K562 (cell line): ENCODE data around the gene SYNE1. TPM values are rescaled to one million over a fixed set of nuclear protein-coding genes. Genes with fewer than 3 reads are reported as not detected.

Source experiments
- ATAC-seq: fragments of 200-7000 bp; cut with Tn5 transposase; 3 replicates; pipeline ENCODE4 v1.9.1; 2020; ENCODE audit warnings: moderate library complexity
- BruUV-seq: library from RNA; stranded (reverse); fragments of 400-500 nt; replicated peaks from 2 replicates; lab custom pipeline; 2021; lab: Mats Ljungman, UMichigan
- CTCF ChIA-PET: fragments of 300-600 bp; formaldehyde crosslinking; extraction: SDS; loops from one replicate; lab custom pipeline; 2021; ENCODE audit warnings: low intra/inter-chr PET ratio; lab: Yijun Ruan, JAX
- POLR2A ChIA-PET: fragments of 300-600, 350-650 bp; sonication (Branson Sonifier 250); formaldehyde crosslinking; extraction: SDS; loops from one replicate; lab custom pipeline; 2021; ENCODE audit warnings: antibody characterized with exemption, inconsistent platforms; lab: Yijun Ruan, JAX
- DNase-seq, 4 experiments: peaks; one replicate each; pipeline versions ENCODE4 v3.0.0 to v3.0.0-alpha.2; 2011 to 2018; ENCODE audit warnings: low spot score in 3 of 4, mixed read lengths in 3 of 4; ENCODE audit errors: extremely low read depth in 1 of 4
- FAIRE-seq: peaks from 2 replicates; lab custom pipeline; 2011; peaks lifted over from hg19 to GRCh38; lab: Jason Lieb, UNC
- H2AFZ ChIP-seq: 2 replicates; pipeline ENCODE4 v1.6.0; 2011; ENCODE audit warnings: low read depth, low read length, control low read depth, inconsistent platforms
- H3K27ac ChIP-seq: fragments of 200-600 bp; 3 replicates; pipeline ENCODE4 v1.8.0; 2011; ENCODE audit warnings: low read depth, mild to moderate bottlenecking, control low read depth, inconsistent platforms, low read length, moderate library complexity, mixed read lengths; ENCODE audit errors: extremely low read depth
- H3K27me3 ChIP-seq, 2 experiments: fragments of 300-600 bp in 1 of 2; 2 replicates in 1 of 2; 3 replicates in 1 of 2; pipeline versions ENCODE4 v1.6.0 to v1.8.0; 2011; ENCODE audit warnings: inconsistent platforms in 2 of 2, low read length in 2 of 2, mild to moderate bottlenecking in 1 of 2, mixed read lengths in 1 of 2, moderate library complexity in 1 of 2; ENCODE audit not compliant: control insufficient read depth in 2 of 2, insufficient read depth in 2 of 2
- H3K36me3 ChIP-seq: fragments of 300-600 bp; 3 replicates; pipeline ENCODE4 v1.8.0; 2011; ENCODE audit warnings: mild to moderate bottlenecking, low read length, inconsistent platforms; ENCODE audit not compliant: control insufficient read depth, insufficient read depth
- H3K4me1 ChIP-seq, 2 experiments: fragments of 200-600 bp in 1 of 2; replicated peaks in 1 of 2; 2 replicates in 1 of 2; 3 replicates in 1 of 2; pipeline versions ENCODE4 v1.5.1 to v1.8.0; 2011; ENCODE audit warnings: inconsistent platforms in 2 of 2, low read length in 2 of 2, mild to moderate bottlenecking in 1 of 2, mixed read lengths in 1 of 2, moderate library complexity in 1 of 2; ENCODE audit not compliant: control insufficient read depth in 2 of 2, insufficient read depth in 2 of 2
- H3K4me2 ChIP-seq: 2 replicates; pipeline ENCODE4 v1.6.1; 2011; ENCODE audit warnings: low read length, control low read depth, inconsistent platforms, mixed read lengths; ENCODE audit not compliant: insufficient read depth
- H3K4me3 ChIP-seq: fragments of 200-600 bp; sonication (generic), shearing (Covaris generic); 2 replicates; pipeline ENCODE4 v1.5.1; 2016; ENCODE audit warnings: control low read depth, inconsistent platforms
- H3K79me2 ChIP-seq: fragments of 200-600 bp; 3 replicates; pipeline ENCODE4 v1.8.0; 2011; ENCODE audit warnings: low read length, inconsistent platforms; ENCODE audit not compliant: control insufficient read depth, insufficient read depth
- H3K9ac ChIP-seq, 2 experiments: 2 replicates each; pipeline versions ENCODE4 v1.6.0 to v1.6.1; 2011; ENCODE audit warnings: low read depth in 2 of 2, low read length in 2 of 2, control low read depth in 1 of 2, inconsistent platforms in 1 of 2, mild to moderate bottlenecking in 1 of 2, mixed read lengths in 1 of 2; ENCODE audit not compliant: insufficient read depth in 1 of 2
- H3K9me1 ChIP-seq: one replicate; pipeline ENCODE4 v1.6.0; 2011; ENCODE audit warnings: inconsistent platforms, mild to moderate bottlenecking, low read length, moderate library complexity; ENCODE audit not compliant: control insufficient read depth, insufficient read depth
- H3K9me3 ChIP-seq: replicated peaks from 2 replicates; pipeline ENCODE4 v1.5.1; 2011; ENCODE audit warnings: low read depth, low read length, inconsistent platforms; ENCODE audit not compliant: control insufficient read depth, insufficient read depth
- H4K20me1 ChIP-seq: replicated peaks from 2 replicates; pipeline ENCODE4 v1.6.1; 2011; ENCODE audit warnings: low read length, inconsistent platforms, mixed read lengths; ENCODE audit not compliant: control insufficient read depth, insufficient read depth
- BCOR ChIP-seq: fragments of 450-650 bp; IDR thresholded peaks from 2 replicates; pipeline ENCODE4 v1.6.1; 2016
- EZH2 ChIP-seq: IDR thresholded peaks from 2 replicates; pipeline ENCODE4 v1.6.1; 2012; ENCODE audit warnings: low read depth, mild to moderate bottlenecking, inconsistent platforms, low read length, borderline replicate concordance
- HDAC6 ChIP-seq: IDR thresholded peaks from 2 replicates; pipeline ENCODE4 v1.6.1; 2012; ENCODE audit warnings: low read depth, mild to moderate bottlenecking, control low read depth, inconsistent platforms, low read length, moderate library complexity
- HES1 ChIP-seq: fragments of 450-650 bp; IDR thresholded peaks from 2 replicates; pipeline ENCODE4 v1.6.1; 2016; ENCODE audit warnings: low read depth, mild to moderate bottlenecking, moderate library complexity
- ZNF511 ChIP-seq: sonication (generic); formaldehyde crosslinking; IDR thresholded peaks from 2 replicates; pipeline ENCODE4 v1.8.0; 2022; ENCODE audit warnings: mild to moderate bottlenecking, missing genetic modification reagents
- ZNF586 ChIP-seq: fragments of 450-650 bp; formaldehyde crosslinking; conservative IDR thresholded peaks from 2 replicates; pipeline ENCODE4 v1.4.0; 2020; ENCODE audit warnings: mild to moderate bottlenecking, moderate library complexity
- WGBS: fragments of 100-300 bp; shearing (Covaris generic); methylation state at CpG from one replicate; pipeline ENCODE4 v1.1.6; 2016; ENCODE audit warnings: low coverage, mixed read lengths; ENCODE audit not compliant: insufficient coverage; ENCODE audit errors: missing lambda C conversion rate; 5-methylcytosine and 5-hydroxymethylcytosine counted together
- in situ Hi-C: fragments of 300-500 bp; cut with MboI; formaldehyde crosslinking; loops from 4 replicates; pipeline ENCODE4 v1.15.0; 2018; ENCODE audit warnings: inconsistent platforms, mixed read lengths
- intact Hi-C: fragments of 100-400 bp; cut with micrococcal nuclease; formaldehyde crosslinking; loops from 2 replicates; pipeline ENCODE4 v1.14.2; 2022
- polyA plus RNA-seq, 8 experiments: library from polyadenylated mRNA; depleted of rRNA in 4 of 8; stranded (reverse) in 5 of 8; unstranded in 3 of 8; fragments of >200 nt; fragmentation: Nextera tagmentation in 2 of 8; fragmentation: Illumina TruSeq in 1 of 8; extraction: Ambion mirVana in 2 of 8; extraction: Trizol in 1 of 8; gene quantifications; 2 replicates each; pipeline versions ENCODE4 v1.2.1 to v1.2.3, GENCODE V29; 2011 to 2014; ENCODE audit warnings: inconsistent platforms in 1 of 8, missing spikeins in 1 of 8
- total RNA-seq, 7 experiments: library from RNA; depleted of rRNA in 6 of 7; stranded (reverse); fragments of >200 nt in 6 of 7; fragmentation: Illumina TruSeq in 2 of 7; extraction: Trizol in 2 of 7; gene quantifications; 2 replicates each; pipeline versions ENCODE4 v1.2.1 to v1.2.3, GENCODE V29; 2011 to 2021; ENCODE audit warnings: low replicate concordance in 1 of 7

SYNE1 gene
- total and polyA plus RNA-seq, 9 of the 15 experiments (the other 6 are each of a cell fraction or from before 2014, with no cell fraction given), result under 0.01 to 0.42 (median 0.08) TPM; not detected in 1

GRCh38 chr6:152176268-152176667 is 460.9 kb downstream of the SYNE1 start (continued):
- no peak for TF ChIP-seq HDAC6
- TF ChIP-seq EZH2, result no peak
- TF ChIP-seq HES1, result no peak
- no peak for TF ChIP-seq ZNF511 (CRISPR knock-in tag)

GRCh38 chr6:152173957-152174356 is 463.2 kb downstream of the SYNE1 start:
- POLR2A ChIA-PET, result no interaction called here
- intact Hi-C loops, result no loop called here

More at GRCh38 chr6:152173957-152174356, 463.2 kb downstream of the SYNE1 start:
- ATAC-seq (no peak), DNase-seq (no peak), FAIRE-seq (no peak)
- CTCF ChIA-PET, result no interaction called here
- Histone ChIP-seq H3K9ac (no peak overlapping the region), H2AFZ (no peak overlapping the region), H3K4me2 (no peak overlapping the region), H3K9me3 (no peaks in the 10 kb centered on the region), H3K4me3 (no peak overlapping the region), H3K79me2 (no peaks in the 10 kb centered on the region), H3K9me1 (no peaks in the 10 kb centered on the region), H4K20me1 (0 out of 2 replicates have a peak, but pooled peaks cover 3% of the 10 kb centered on the region), H3K27me3 (no peaks in the 10 kb centered on the region), H3K36me3 (no peaks in the 10 kb centered on the region)
- WGBS, result 4% methylated on average over 2 of the region's 2 CpGs
- TF ChIP-seq ZNF586 (CRISPR knock-in tag), result no peak
- no peak for TF ChIP-seq BCOR
- TF ChIP-seq, all 486 proteins: peak for 0
- in situ Hi-C loops, result no loop called here
- Histone ChIP-seq H3K27ac (no peak overlapping the region), H3K4me1 (no peaks in the 10 kb centered on the region)
- no TSS peak for BruUV-seq
